Kasumi-1 (cell line): Measurements from ENCODE around the gene NHERF2.
A peak's percentile ranks its signal among the peaks of the same experiment; 100 is the strongest.

Source experiments
- DNase-seq, 2 experiments: peaks; one replicate each; lab custom pipeline; 2025; lab: John Stamatoyannopoulos, UW

Gene NHERF2

DNA sequence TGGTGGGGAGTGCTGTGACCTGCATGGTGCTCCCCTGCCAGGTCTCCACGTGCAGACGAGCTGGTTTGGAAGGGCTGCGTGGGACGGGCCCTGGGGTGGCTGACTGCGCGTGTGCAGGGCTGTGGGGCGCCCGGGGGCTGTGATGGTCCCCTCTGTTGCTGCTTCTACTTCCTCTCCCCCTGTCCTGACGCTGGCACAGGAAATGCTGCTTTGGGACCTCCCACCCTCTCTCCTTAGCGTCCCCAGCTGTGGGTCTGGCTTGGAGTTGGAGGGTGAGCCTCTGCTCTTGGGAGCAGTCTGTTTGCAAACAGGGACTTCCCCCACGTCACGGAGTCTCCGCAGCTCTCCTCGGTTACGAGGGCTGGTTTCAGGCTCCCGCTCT lies 56.3 kb downstream of the NHERF2 start:
- DNase-seq = peak; percentile 41 to 55

GRCh38 chr16:2083409-2083808 lies 56.7 kb downstream of the NHERF2 start:
- no peak for DNase-seq

DNA sequence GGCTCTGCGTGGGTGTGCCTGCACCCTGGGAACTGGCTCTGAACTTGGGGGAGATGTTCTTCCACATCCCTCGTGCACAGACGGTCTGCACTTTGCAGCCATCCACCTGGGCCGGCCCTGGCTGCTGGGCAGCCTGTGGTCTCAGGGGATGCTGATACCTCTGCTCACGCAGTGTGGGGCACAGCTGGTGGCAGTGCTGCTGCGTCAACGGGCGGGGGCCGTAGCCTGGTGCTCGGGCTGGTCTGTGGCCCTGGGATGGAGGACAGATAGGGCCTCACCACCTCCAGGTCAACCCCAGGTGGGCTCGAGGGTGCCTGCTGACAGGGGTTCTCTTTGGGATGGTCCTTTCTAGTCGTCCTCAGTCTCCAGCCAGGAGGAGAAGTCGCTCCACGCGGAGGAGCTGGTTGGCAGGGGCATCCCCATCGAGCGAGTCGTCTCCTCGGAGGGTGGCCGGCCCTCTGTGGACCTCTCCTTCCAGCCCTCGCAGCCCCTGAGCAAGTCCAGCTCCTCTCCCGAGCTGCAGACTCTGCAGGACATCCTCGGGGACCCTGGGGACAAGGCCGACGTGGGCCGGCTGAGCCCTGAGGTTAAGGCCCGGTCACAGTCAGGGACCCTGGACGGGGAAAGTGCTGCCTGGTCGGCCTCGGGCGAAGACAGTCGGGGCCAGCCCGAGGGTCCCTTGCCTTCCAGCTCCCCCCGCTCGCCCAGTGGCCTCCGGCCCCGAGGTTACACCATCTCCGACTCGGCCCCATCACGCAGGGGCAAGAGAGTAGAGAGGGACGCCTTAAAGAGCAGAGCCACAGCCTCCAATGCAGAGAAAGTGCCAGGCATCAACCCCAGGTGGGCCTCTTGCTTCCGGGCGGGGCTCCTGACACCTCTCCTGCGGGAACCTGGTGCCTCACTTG lies 57.4 kb downstream of the NHERF2 start:
- DNase-seq = no peak

DNA sequence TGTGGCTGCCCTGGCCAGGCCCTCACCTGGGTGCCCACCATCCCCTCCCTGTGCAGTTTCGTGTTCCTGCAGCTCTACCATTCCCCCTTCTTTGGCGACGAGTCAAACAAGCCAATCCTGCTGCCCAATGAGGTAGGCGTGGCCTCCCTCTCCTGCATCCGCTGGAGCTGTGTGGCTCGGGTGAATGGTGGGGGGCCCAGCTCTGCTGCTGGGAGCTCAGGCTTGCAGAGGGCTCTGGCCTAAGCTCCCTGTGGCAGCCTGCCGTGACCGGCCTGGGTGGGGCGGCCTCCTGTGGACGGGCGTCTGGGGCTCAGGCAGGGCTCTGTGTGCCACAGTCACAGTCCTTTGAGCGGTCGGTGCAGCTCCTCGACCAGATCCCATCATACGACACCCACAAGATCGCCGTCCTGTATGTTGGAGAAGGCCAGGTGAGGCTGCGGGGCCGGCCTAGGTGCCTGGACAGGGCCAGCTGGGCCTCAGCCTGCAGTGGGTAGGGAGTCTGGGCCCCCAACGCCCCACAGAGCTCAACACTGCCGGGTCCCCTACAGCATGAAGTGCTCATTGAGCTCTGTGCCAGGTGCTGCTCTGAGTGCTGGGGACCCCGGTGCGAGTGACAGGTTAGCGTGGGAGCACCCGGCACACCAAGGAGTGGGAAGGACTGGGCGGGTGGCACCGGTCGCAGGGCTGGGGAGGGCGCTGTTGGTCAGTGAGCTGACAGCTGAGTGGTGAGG lies 58.4 kb downstream of the NHERF2 start:
- no peak for DNase-seq

GRCh38 chr16:2085669-2086068 lies 59.0 kb downstream of the NHERF2 start:
- no peak for DNase-seq

GRCh38 chr16:2086106-2086742 lies 59.5 kb downstream of the NHERF2 start:
- no peak for DNase-seq

DNA sequence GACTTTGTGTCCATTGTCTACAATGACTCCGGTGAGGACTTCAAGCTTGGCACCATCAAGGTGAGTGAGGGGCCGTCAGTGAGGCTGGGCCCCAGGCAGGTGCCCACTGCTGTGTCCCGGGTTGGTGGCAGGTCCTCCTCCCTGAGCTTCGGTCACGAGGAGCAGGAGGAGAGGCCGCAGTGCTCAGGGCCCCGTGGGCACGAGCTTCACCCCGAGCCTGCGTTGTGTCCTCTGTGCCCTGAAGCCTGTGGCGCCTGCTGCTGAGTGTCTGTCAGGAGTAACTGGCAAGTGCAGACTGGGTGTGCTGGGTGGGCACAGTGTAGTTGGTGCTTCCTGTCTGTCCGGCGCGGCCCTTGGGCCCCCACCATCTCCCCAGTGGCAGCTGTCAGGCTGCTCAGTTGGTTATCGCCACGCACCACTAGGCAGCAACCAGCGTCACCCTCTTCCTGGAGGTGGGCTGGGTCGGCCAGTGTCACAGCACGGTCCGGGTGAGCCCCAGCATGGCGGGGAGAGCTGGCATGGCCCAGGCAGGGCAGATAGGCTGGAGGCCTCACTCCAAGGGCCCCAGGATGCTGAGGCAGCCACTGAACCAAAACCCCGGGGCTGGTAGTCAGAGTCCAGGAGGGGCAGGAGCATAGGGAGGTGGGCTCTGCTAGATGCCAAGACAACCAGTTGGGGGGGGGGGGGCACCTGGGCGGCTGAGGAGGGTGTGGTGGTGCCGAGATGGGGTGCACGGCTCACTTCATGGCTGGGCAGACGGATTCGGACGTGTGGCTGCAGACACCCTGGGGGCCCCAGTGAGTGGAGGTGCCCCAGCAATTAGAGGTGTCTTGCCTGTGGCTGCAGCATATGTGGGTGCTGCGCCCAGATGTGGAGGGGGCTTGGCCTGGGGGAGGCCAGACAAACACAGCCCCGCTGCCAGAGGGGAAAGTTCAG lies 60.4 kb downstream of the NHERF2 start:
- DNase-seq = no peak

GRCh38 chr16:2087748-2088631 lies 61.3 kb downstream of the NHERF2 start:
- no peak for DNase-seq
